ENCODE results near the gene MACROD2. TPM values are rescaled to one million over a fixed set of nuclear protein-coding genes. Genes with fewer than 3 reads are reported as not detected.

The MACROD2 gene
- total RNA-seq, 1 experiment from 2014 or later, result 3.7 TPM

- TF ChIP-seq ZBTB33 (IDR thresholded peaks at IDR 0.05; ENCODE audit: extremely low read depth, insufficient replicate concordance, low read length) (no peak), ELF1 (IDR thresholded peaks at IDR 0.05; ENCODE audit: borderline replicate concordance, low read depth) (no peak), MAX (IDR thresholded peaks at IDR 0.05) (no peak), ZNF274 (IDR thresholded peaks at IDR 0.05; ENCODE audit: low read depth, low read length) (no peak), REST (IDR thresholded peaks at IDR 0.05; ENCODE audit: low read depth) (no peak), CBX3 (IDR thresholded peaks at IDR 0.05; ENCODE audit: low read depth) (no peak), CEBPB (IDR thresholded peaks at IDR 0.05; ENCODE audit: low read depth) (no peak), RAD21 (IDR thresholded peaks at IDR 0.05; ENCODE audit: low read depth) (no peak), SRF (IDR thresholded peaks at IDR 0.05; ENCODE audit: low read depth) (no peak), YY1 (IDR thresholded peaks at IDR 0.05; ENCODE audit: extremely low read depth, insufficient replicate concordance, low read depth, low read length) (no peak), SP1 (IDR thresholded peaks at IDR 0.05; ENCODE audit: low read depth) (no peak), FOSL1 (IDR thresholded peaks at IDR 0.05; ENCODE audit: low read depth) (no peak), EZH2phosphoT487 (IDR thresholded peaks at IDR 0.05; ENCODE audit: borderline replicate concordance) (no peak), SIN3A (IDR thresholded peaks at IDR 0.05; ENCODE audit: low read depth) (no peak), POLR2AphosphoS5 (IDR thresholded peaks at IDR 0.05; ENCODE audit: low read depth, low read length) (no peak), ZFX (IDR thresholded peaks at IDR 0.05) (no peak)
- DNase-seq (ENCODE audit: low read depth, low spot score), result no peak
- BruUV-seq (replicated peaks), result no TSS peak
- no peaks in the 10 kb centered on the region for H3K4me1 ChIP-seq (ENCODE audit: control insufficient read depth in 1 of 2, insufficient read depth in 2 of 2, low read length in 2 of 2)
- no peak for ATAC-seq
- H4K20me1 ChIP-seq (ENCODE audit: insufficient read depth), result no peaks in the 10 kb centered on the region
- peaks cover 12 to 18% of the 10 kb centered on the region in 2 experiments; a peak in 2 of 4 replicates for H3K9me3 ChIP-seq (ENCODE audit: control insufficient read depth in 1 of 2, insufficient read depth in 1 of 2, low read depth in 1 of 2, low read length in 2 of 2)
- no peak overlapping the region for H3K27ac ChIP-seq (ENCODE audit: low read depth, low read length)
- no peaks in the 10 kb centered on the region for H3K36me3 ChIP-seq (ENCODE audit: control insufficient read depth in 1 of 2, insufficient read depth in 2 of 2, low read length in 2 of 2)
- no peak overlapping the region for H2AFZ ChIP-seq (ENCODE audit: low read depth, low read length, poor library complexity, severe bottlenecking)
- H3K9me2 ChIP-seq (ENCODE audit: insufficient read depth), result no peaks in the 10 kb centered on the region
- no peaks in the 10 kb centered on the region for H3K27me3 ChIP-seq (ENCODE audit: insufficient read depth, low read length)
- POLR2A ChIA-PET, result no interaction called here
- no peak overlapping the region for H3K4me3 ChIP-seq (replicated peaks in 1 of 2; ENCODE audit: low read depth in 1 of 2, low read length in 2 of 2)
- no peak overlapping the region for H3K4me2 ChIP-seq (ENCODE audit: low read length)
- RAD21 ChIA-PET (ENCODE audit: low non-redundant PET in 1 of 2, low total read pairs in 2 of 2, uncharacterized antibody in 2 of 2, unreplicated experiment in 2 of 2), result no interaction called here
- CTCF ChIA-PET, result no interaction called here
- intact Hi-C loops (cut with micrococcal nuclease), result no loop called here
- no peaks in the 10 kb centered on the region for H3K79me2 ChIP-seq (ENCODE audit: insufficient read depth, low read length)
- no peak overlapping the region for H3K9ac ChIP-seq (ENCODE audit: low read length)
Observed at GRCh38 chr20:15613530-15613929, 1618.2 kb downstream of the MACROD2 start.

Data from HCT116 (cell line).